Osteoblast (primary cell): ENCODE results near the gene TIAL1. TPM values are rescaled to one million over a fixed set of nuclear protein-coding genes. Genes with fewer than 3 reads are reported as not detected.

ENCODE experiments used
- DNase-seq: peaks from one replicate; pipeline ENCODE4 v3.0.0; 2011; ENCODE audit warnings: low spot score, mixed read lengths; ENCODE audit not compliant: insufficient read length; ENCODE audit errors: missing footprints
- H2AFZ ChIP-seq: 2 replicates; pipeline ENCODE4 v1.6.0; 2011; ENCODE audit warnings: mild to moderate bottlenecking, low read length
- H3K27ac ChIP-seq: 2 replicates; pipeline ENCODE4 v1.5.1; 2011; ENCODE audit warnings: mild to moderate bottlenecking, low read depth, low read length, moderate library complexity
- H3K27me3 ChIP-seq: 2 replicates; pipeline ENCODE4 v1.6.0; 2012; ENCODE audit warnings: mild to moderate bottlenecking, control low read depth, inconsistent platforms, low read length, moderate library complexity; ENCODE audit not compliant: insufficient read depth
- H3K36me3 ChIP-seq: 2 replicates; pipeline ENCODE4 v1.5.1; 2011; ENCODE audit warnings: mild to moderate bottlenecking, low read length, control low read depth, moderate library complexity; ENCODE audit not compliant: insufficient read depth
- H3K4me1 ChIP-seq: 2 replicates; pipeline ENCODE4 v1.5.1; 2011; ENCODE audit warnings: mild to moderate bottlenecking, low read length, control low read depth, moderate library complexity; ENCODE audit not compliant: insufficient read depth
- H3K4me2 ChIP-seq: 2 replicates; pipeline ENCODE4 v1.6.0; 2011; ENCODE audit warnings: mild to moderate bottlenecking, low read length; ENCODE audit not compliant: insufficient read depth
- H3K4me3 ChIP-seq: fragments of 200-600 bp; sonication (generic); 3 replicates; pipeline ENCODE4 v1.5.1; 2012; ENCODE audit warnings: mild to moderate bottlenecking, low read length, inconsistent platforms; ENCODE audit not compliant: insufficient read depth
- H3K79me2 ChIP-seq: 2 replicates; pipeline ENCODE4 v1.6.0; 2012; ENCODE audit warnings: mild to moderate bottlenecking, low read length, control low read depth, inconsistent platforms; ENCODE audit not compliant: insufficient read depth
- H3K9me3 ChIP-seq: 2 replicates; pipeline ENCODE4 v1.5.1; 2011; ENCODE audit warnings: low read depth, low read length, control low read depth
- H4K20me1 ChIP-seq: 2 replicates; pipeline ENCODE4 v1.6.0; 2012; ENCODE audit warnings: mild to moderate bottlenecking, low read length, control low read depth; ENCODE audit not compliant: insufficient read depth
- CTCF ChIP-seq: IDR thresholded peaks from 2 replicates; pipeline ENCODE4 v1.5.1; 2011; ENCODE audit warnings: mild to moderate bottlenecking, low read depth, low read length, moderate library complexity; ENCODE audit errors: extremely low read depth
- total RNA-seq: library from RNA; depleted of rRNA; stranded (reverse); fragments of >200 nt; gene quantifications from 2 replicates; pipeline ENCODE4 v1.2.3, GENCODE V29; 2012

The TIAL1 gene
- total RNA-seq, 1 donor, result 53.6 TPM

DNA sequence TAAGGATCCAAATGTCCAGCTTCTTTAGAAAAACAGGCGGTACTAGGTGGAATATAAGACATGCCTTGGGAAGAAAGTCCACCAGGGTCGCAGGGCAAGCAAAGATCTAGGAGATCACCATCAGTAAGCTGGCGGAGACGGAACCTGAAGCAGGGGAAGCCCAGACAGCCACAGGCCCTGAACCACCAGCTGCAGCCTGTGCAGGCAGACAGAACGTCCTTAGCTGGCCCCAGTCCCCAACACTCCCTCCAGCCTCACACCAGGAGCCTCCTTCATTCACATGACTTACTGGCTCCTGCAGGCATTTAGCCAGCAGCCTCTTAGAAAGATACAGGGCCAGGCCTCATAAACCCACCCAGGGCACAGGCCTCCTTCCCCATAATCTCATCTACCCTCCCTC, 71.6 kb downstream of the TIAL1 start:
- Histone ChIP-seq H3K27me3 (no peaks in the 10 kb centered on the region), H3K36me3 (no peaks in the 10 kb centered on the region), H3K79me2 (peaks cover 15% of the 10 kb centered on the region), H3K4me3 (no peak overlapping the region), H3K9me3 (no peaks in the 10 kb centered on the region), H3K4me2 (no peak overlapping the region), H2AFZ (no peak overlapping the region), H3K27ac (no peak overlapping the region), H3K4me1 (peaks cover 6% of the 10 kb centered on the region), H4K20me1 (peaks cover 8% of the 10 kb centered on the region)
- DNase-seq, result no peak
- TF ChIP-seq CTCF, result no peak

GRCh38 chr10:119524720-119525070, 72.1 kb downstream of the TIAL1 start:
- Histone ChIP-seq H3K4me2 (no peak overlapping the region), H3K4me1 (peaks cover 6% of the 10 kb centered on the region), H2AFZ (no peak overlapping the region), H3K36me3 (no peaks in the 10 kb centered on the region), H3K9me3 (no peaks in the 10 kb centered on the region), H3K4me3 (no peak overlapping the region), H3K79me2 (peaks cover 14% of the 10 kb centered on the region), H3K27ac (no peak overlapping the region), H4K20me1 (peaks cover 8% of the 10 kb centered on the region), H3K27me3 (no peaks in the 10 kb centered on the region)
- no peak for TF ChIP-seq CTCF
- DNase-seq, result no peak

DNA sequence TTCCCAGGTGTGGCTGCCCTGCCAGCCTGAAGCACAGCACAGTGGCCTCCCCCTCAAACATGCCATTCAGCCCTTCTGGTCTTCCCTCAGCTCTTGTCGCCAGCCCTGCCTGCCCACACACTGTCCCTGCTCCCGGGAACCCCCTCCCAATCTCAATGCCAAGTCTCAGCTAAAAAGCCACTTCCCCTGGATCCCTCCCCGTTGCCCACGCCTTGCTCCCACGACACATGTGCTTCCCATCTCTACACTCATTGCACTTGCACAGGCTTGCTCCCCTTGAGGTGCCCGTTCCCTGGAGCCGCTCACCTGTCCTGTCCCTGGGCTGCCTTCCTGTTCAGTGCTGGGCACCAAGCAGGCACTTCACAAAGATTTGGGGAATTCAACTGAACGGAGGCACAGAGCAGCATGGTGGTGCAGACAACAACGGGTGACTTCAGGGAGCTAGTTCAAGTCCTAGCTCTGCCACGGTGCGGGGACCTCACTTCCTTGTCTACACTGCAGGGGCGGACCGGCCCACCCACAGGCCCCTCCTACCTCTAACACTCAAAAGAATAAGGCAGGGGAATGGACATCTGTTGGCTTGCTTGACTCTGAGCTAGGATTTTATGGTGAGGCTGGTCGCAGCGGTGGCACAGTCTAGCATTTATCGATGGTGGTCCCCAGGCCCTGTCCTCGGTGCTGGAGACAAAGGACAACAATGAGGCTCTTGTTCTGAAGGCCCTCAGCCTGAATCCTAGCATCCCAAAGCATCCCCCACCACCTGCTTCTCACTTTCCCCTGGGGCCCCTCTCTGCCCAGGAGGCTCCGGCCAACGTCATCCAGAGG, 72.7 kb downstream of the TIAL1 start:
- no peak for TF ChIP-seq CTCF

More for the DNA sequence above, 72.7 kb downstream of the TIAL1 start:
- Histone ChIP-seq H3K79me2 (peaks cover 14% of the 10 kb centered on the region), H3K4me1 (peaks cover 6% of the 10 kb centered on the region), H3K27me3 (no peaks in the 10 kb centered on the region), H3K9me3 (no peaks in the 10 kb centered on the region), H3K4me3 (no peak overlapping the region), H2AFZ (no peak overlapping the region), H3K27ac (no peak overlapping the region), H3K36me3 (no peaks in the 10 kb centered on the region), H3K4me2 (no peak overlapping the region), H4K20me1 (peaks cover 8% of the 10 kb centered on the region)
- peak; percentile 44 for DNase-seq

Other genes with a start within 250 kb of the TIAL1 start
- 24.5 and 29.3 TPM in 2 replicates for gene RGS10, start 54.2 kb downstream of the TIAL1 start, total RNA-seq
- 12.7 TPM in 2 replicates for gene BAG3, start 54.4 kb upstream of the TIAL1 start, total RNA-seq
- 10.9 and 11.2 TPM in 2 replicates for gene INPP5F, start 129.1 kb upstream of the TIAL1 start, total RNA-seq